Liver (tissue), 3 donors: ENCODE results near the gene INO80B.

Experiments used
- FOXA1 ChIP-seq: IDR thresholded peaks from 2 replicates; pipeline ENCODE4 v1.6.1; 2016; ENCODE audit warnings: antibody characterized with exemption
- GABPA ChIP-seq, 2 donors: IDR thresholded peaks in 1 of 2; conservative IDR thresholded peaks in 1 of 2; 2 replicates each; pipeline ENCODE4 v1.6.1; 2016; ENCODE audit warnings: antibody characterized with exemption in 2 of 2, mild to moderate bottlenecking in 1 of 2, moderate library complexity in 1 of 2
- HNF4G ChIP-seq: IDR thresholded peaks from 2 replicates; pipeline ENCODE4 v1.6.1; 2016; ENCODE audit warnings: antibody characterized with exemption
- MAX ChIP-seq: IDR thresholded peaks from 2 replicates; pipeline ENCODE4 v1.6.1; 2016; ENCODE audit warnings: antibody characterized with exemption
- RAD21 ChIP-seq, 2 donors: IDR thresholded peaks; 2 replicates each; pipeline ENCODE4 v1.6.1; 2016; ENCODE audit warnings: antibody characterized with exemption in 2 of 2, mild to moderate bottlenecking in 2 of 2
- RXRA ChIP-seq, 2 donors: IDR thresholded peaks; 2 replicates each; pipeline ENCODE4 v1.6.1; 2017 to 2018; ENCODE audit warnings: antibody characterized with exemption in 2 of 2, mild to moderate bottlenecking in 1 of 2
- TAF1 ChIP-seq: conservative IDR thresholded peaks from 2 replicates; pipeline ENCODE4 v1.6.1; 2016; ENCODE audit warnings: antibody characterized with exemption, mild to moderate bottlenecking
- YY1 ChIP-seq: IDR thresholded peaks from 2 replicates; pipeline ENCODE4 v1.6.1; 2016; ENCODE audit warnings: antibody characterized with exemption, mild to moderate bottlenecking
- TF ChIP-seq, protein P1 (sequence below): fragments of 150-350 bp; IDR thresholded peaks from 2 replicates; pipeline ENCODE4 v1.5.1; 2017; ENCODE audit warnings: improper control_type of control experiment, low read depth, low read length; ENCODE audit not compliant: missing input control
- TF ChIP-seq, protein P2 (sequence below): IDR thresholded peaks from 2 replicates; pipeline ENCODE4 v1.6.1; 2016; ENCODE audit warnings: antibody characterized with exemption, mild to moderate bottlenecking
- donor health status: healthy.
- donor health status: healthy.

DNA sequence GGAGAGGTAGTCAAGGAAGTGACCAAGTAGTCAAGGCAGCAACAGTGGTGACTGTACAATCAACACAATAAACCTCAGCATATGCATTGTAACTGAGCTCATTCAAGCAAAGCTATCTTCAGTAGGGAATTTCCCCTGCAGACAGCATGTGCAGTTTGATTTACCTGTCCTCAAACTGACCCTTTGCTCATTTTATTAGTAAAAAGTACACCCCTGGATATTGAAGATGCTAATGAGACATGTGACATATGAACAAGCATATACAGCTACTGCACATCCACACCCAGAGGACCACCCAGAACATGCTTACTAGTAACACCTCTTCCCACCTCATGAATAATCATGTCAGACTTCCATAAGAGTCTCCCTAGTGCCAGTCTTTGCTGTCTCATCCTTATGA lies 48.9 kb upstream of the INO80B start:
- TF ChIP-seq, protein P1, sequence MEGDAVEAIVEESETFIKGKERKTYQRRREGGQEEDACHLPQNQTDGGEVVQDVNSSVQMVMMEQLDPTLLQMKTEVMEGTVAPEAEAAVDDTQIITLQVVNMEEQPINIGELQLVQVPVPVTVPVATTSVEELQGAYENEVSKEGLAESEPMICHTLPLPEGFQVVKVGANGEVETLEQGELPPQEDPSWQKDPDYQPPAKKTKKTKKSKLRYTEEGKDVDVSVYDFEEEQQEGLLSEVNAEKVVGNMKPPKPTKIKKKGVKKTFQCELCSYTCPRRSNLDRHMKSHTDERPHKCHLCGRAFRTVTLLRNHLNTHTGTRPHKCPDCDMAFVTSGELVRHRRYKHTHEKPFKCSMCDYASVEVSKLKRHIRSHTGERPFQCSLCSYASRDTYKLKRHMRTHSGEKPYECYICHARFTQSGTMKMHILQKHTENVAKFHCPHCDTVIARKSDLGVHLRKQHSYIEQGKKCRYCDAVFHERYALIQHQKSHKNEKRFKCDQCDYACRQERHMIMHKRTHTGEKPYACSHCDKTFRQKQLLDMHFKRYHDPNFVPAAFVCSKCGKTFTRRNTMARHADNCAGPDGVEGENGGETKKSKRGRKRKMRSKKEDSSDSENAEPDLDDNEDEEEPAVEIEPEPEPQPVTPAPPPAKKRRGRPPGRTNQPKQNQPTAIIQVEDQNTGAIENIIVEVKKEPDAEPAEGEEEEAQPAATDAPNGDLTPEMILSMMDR, result no peak
- TF ChIP-seq YY1, result no peak
- no peak for TF ChIP-seq RAD21 (IDR thresholded peaks at IDR 0.05)
- no peak for TF ChIP-seq FOXA1
- no peak for TF ChIP-seq RXRA (IDR thresholded peaks at IDR 0.05)
- TF ChIP-seq, protein P2, sequence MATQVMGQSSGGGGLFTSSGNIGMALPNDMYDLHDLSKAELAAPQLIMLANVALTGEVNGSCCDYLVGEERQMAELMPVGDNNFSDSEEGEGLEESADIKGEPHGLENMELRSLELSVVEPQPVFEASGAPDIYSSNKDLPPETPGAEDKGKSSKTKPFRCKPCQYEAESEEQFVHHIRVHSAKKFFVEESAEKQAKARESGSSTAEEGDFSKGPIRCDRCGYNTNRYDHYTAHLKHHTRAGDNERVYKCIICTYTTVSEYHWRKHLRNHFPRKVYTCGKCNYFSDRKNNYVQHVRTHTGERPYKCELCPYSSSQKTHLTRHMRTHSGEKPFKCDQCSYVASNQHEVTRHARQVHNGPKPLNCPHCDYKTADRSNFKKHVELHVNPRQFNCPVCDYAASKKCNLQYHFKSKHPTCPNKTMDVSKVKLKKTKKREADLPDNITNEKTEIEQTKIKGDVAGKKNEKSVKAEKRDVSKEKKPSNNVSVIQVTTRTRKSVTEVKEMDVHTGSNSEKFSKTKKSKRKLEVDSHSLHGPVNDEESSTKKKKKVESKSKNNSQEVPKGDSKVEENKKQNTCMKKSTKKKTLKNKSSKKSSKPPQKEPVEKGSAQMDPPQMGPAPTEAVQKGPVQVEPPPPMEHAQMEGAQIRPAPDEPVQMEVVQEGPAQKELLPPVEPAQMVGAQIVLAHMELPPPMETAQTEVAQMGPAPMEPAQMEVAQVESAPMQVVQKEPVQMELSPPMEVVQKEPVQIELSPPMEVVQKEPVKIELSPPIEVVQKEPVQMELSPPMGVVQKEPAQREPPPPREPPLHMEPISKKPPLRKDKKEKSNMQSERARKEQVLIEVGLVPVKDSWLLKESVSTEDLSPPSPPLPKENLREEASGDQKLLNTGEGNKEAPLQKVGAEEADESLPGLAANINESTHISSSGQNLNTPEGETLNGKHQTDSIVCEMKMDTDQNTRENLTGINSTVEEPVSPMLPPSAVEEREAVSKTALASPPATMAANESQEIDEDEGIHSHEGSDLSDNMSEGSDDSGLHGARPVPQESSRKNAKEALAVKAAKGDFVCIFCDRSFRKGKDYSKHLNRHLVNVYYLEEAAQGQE, result no peak
- no peak for TF ChIP-seq GABPA (IDR thresholded peaks at IDR 0.05 in 1 of 2, conservative IDR thresholded peaks at IDR 0.05 in 1 of 2)
- no peak for TF ChIP-seq TAF1
- no peak for TF ChIP-seq MAX
- TF ChIP-seq HNF4G, result no peak
